ENCODE measurements around the gene ASCL2.
"Not testable (repeated sequence)": the region's sequence is repeated elsewhere in the genome, so short reads cannot be mapped to it uniquely, and the experiment has no call there.

ASCL2 gene

GRCh38 chr11:2260491-2261364 lies 9.7 kb downstream of the ASCL2 start:
- no peak for DNase-seq (ENCODE audit: low read depth in 2 of 2)

DNA sequence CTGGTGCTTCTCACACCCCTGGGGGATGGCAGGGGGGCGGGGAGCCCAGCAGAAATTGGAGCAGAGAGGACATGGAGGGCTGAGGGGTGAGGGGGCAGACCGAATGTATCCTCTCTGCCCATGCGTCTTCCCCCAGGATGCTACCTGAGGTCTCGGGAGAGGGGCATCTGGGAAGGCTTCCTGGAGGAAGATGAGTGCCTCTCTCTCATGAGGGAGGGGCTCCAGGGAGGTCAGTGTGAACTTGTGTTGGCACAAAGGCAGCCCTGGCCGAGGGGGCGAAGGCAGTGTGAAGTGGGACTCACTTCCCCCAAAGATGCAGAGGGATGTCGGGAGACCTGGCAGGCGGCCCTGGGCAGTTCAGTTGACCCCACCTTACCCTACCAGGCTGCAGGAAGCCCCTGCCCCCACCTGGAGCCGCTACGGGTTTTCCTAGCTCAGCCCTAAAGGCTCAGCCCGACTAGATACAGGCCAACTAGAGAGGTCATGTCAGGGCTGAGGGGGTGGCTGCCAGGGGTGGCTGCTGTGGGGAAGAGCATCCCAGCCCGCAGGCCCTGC lies 10.4 kb downstream of the ASCL2 start:
- DNase-seq (ENCODE audit: low read depth in 2 of 2), result no peak

DNA sequence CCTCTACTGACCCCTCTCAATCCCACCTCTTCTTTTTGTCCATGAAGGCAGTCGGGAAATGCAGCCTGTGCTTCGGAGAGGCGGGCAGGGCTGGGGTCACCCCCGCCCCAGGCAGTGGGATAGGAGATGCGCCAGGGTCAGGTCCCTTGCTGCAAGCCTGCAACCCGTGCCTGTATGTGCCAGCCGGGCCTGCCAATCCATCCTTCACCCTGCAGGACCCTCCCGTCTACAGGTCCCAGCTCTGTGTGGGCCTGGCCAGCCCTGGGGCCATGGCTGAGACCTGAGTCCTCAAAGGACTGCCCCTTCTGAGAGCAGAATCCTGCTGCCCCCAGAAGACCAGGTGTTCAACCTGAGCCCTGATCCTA lies 10.9 kb downstream of the ASCL2 start:
- no peak for DNase-seq (ENCODE audit: low read depth in 2 of 2)

DNA sequence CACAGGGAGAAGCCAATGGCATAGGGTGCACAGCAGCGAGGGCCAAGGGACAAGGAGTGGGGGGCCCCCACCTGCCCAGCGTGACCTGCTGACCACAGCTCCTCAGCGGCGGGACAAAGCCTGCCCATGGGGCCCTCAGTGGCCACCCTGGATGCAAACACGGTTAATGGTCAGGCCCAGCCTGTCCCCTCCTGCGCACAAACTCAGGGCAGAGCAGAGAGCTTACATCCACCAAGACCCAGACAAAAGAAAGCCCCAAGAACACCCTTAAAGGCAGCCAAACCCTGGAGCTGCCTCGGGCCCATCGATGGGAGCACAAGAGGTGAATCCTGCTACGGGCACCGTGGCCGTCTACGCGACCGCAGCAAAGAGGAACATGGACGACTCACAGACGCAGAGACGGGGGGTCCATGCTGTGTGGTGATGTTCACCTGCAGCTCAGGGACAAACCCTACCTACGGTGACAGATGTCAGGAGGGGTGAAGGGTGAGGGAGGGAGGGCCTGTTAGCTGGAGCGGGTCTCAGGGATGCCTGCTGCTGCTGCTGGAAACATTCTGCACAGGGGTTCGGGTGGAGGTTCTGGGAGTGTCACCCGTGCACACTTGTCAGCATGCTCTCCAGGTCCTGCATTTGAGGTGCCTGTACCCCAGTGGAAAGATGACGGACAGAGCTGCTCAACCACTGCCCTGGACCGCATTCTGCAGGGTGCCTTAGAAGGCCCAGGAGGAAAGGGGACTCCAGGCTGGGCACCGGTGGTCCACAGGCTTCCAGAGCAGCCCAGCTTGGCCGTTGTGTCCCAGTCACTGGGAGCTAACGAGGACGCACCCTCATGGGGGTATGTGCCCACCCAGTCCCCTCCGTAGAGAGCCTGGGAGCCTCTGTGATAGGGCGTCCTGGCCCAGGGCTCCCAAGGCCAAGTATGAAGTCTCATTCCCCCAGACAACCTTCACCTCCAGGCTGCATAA lies 11.6 kb downstream of the ASCL2 start:
- no peak for DNase-seq (ENCODE audit: low read depth in 2 of 2)

- DNase-seq (ENCODE audit: low read depth in 2 of 2), result no peak
Observed at GRCh38 chr11:2256951-2257700, 13.3 kb downstream of the ASCL2 start.

DNA sequence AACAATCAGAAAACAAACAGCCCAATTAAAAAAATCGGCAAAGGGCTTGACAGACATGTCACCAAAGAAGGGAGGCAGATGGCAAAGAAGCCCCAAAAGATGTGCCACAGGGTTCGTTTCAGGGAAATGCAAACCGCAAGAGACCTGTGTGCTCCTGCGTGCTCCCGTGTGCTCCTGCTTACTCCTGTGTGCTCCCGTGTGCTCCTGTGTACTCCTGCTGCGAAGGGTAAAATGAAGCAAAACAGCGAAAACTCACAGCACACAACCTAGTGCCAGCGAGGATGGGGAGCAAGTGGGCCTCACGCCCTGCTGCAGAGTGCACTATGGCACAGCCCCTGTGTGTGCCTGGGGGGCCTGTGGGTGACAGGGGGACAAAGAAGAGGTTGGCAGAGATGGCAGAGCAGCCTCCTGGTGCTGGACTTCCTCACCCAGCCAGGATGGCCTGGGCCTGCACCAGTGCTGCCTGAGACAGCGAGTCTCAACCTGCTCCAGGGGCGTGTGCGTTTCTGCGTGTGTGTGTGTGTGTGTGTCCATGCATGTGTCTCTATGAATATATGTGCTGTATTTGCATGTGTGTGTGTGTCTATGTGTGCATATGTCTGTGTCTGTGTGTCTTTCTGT lies 14.0 kb downstream of the ASCL2 start:
- no peak for DNase-seq (ENCODE audit: low read depth in 2 of 2)

DNA sequence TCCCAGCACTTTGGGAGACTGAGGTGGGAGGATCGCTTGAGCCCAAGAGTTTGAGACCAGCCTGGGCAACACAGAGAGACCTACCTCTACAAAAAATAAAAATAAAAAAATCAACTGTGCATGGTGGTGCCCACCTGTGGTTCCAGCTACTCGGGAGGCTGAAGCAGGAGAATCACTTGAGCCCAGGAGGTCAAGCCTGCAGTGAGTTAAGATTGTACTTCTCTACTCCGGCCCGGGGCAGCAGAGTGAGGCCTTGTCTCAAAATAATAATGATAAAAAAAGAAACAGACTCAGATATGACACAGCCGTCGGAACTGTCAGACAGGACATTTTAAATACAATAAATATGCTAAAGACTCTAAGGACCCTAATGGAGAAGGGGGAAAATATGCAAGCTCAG lies 18.4 kb downstream of the ASCL2 start:
- DNase-seq (ENCODE audit: low read depth in 2 of 2), result no peak

GRCh38 chr11:2251138-2251537 lies 19.2 kb downstream of the ASCL2 start:
- DNase-seq (ENCODE audit: low read depth in 2 of 2), result no peak

- no peak for DNase-seq (ENCODE audit: low read depth in 2 of 2)
Observed at GRCh38 chr11:2250485-2250884, 19.9 kb downstream of the ASCL2 start.

GRCh38 chr11:2250041-2250440 lies 20.3 kb downstream of the ASCL2 start:
- DNase-seq (ENCODE audit: low read depth in 2 of 2), result no peak

- DNase-seq (ENCODE audit: low read depth in 2 of 2), result no peak
Observed at GRCh38 chr11:2249189-2249916, 21.0 kb downstream of the ASCL2 start.

DNA sequence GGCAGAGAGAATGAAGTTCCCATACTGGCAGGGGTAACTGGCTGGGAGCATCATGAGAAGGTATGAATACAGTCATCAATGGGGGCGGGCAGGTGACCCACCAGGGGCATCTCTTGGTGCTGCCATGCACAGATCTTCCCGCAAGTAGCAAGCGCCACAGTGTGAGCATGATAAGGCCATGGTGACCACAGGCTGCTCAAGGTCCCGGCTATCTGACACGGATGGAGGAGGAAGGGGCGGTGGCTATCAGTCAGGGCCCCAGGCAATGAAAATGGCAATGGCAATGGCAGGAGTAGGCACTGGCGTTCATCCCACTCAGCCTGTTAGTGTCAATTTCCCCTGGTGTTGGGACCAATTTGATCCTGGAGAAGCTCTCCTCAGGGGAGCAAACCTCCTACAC lies 21.6 kb downstream of the ASCL2 start:
- no peak for DNase-seq (ENCODE audit: low read depth in 2 of 2)

DNA sequence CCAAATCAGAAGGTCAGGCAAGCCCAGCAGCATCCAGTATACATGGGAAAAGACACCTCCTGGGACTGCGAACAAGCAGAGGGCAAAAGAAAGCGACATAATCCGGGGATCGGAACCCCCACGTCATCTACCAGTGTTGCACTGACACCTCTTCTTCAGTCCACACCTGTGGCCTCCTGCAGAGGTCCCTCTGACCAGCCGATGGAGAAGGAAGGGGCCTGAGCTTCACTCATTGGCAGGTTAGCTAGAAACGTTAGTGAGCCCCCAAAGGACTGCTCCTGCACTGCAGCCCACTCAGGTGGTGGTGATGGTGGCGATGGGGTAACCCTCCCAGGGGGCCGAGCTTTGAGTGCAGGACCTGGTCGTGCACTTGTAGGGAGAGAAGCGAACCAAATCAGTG lies 22.1 kb downstream of the ASCL2 start:
- DNase-seq (ENCODE audit: low read depth in 2 of 2), result no peak

DNA sequence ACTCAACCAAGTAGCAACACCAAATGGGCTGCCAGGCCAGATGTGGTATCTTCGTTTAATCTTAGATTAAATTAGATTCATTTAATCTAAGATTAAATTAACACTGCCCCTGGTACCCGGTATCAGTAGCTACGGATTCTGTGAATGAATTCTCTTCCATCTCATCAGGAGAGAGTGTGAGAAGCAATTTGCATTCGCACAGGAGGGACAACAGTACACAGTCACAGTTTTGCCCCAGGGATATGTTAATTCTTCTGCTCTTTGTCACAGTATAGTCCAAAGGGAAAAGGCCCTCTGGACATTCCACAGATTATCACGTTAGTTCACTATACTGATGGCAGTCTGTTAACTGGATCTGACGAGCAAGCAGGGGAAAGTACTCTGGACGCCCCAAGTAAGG lies 22.9 kb downstream of the ASCL2 start:
- DNase-seq (ENCODE audit: low read depth in 2 of 2), result no peak

GRCh38 chr11:2240834-2241233 lies 29.6 kb downstream of the ASCL2 start:
- DNase-seq (ENCODE audit: low read depth in 2 of 2), result no peak

DNA sequence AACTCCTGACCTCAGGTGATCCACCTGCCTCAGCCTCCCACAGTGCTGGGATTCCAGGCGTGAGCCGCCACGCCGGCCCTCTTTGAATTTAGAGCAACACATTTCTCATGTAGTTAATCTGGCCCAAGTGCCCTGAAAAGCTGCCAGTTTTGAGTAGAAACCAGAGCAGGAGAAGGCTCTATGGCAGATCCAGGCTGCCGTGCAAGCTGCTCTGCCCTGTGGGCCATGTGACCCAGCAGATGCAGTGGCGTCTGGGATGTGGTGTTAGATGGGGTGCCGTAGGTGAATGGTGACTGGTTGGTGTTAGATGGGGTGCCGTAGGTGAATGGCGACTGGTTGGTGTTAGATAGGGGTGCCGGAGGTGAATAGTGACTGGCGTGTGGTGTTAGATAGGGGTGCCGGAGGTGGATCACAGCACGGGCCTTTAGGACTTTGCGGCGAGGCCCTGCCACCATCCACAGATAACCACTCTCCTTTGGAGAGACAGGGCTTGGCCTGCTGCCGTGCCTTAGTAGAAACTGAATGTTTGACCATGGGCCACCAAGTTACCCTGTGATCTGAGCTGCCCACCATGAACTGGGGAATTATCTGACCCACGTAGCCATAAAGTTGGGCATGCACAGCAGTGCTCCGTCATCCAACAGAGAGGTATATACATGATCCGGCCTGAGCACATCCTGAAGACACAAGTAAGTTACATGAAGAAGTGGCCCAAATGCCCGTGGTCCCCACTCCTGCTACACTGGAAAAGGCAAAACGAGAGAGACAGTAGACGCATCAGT lies 32.7 kb downstream of the ASCL2 start:
- no peak for DNase-seq (ENCODE audit: low read depth in 2 of 2)

DNA sequence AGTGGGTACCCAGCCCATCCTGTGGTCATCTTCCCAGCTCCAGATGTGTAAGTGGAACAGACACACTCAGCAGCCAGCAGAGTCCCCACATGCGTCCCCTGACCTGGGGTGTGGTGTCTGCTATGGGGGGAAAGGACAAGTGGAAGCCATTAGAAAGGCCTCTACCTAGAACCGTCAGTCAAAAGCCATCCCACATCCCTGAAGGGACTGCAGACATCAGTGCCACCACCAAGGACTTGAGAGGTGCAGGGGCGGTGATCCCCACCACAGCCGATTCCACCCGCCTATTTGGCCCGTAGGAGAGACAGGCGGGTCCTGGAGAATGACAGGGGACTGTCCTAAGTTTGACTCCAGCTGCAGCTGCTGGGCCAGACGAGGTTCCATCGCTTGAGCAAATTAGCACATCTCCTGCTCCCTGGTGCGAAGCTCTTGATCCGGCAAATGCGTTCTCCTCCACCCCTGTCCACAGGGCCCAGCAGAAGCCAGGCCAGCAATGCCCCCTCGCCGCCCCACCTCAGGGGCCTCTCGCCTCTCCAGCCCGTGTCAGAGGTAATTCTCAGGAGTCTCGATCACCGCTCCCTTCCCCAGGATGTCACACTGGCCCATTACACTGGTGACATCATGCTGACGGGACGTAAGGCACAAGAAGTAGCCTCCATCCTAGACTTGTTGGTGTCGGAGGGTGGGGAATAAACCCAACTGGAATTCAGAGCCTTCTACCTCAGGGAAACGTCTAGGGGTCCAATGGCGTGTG lies 33.8 kb downstream of the ASCL2 start:
- not testable (repeated sequence) for DNase-seq (ENCODE audit: low read depth in 2 of 2)

- DNase-seq (ENCODE audit: low read depth in 2 of 2), result no peak
Observed at GRCh38 chr11:2235588-2236326, 34.6 kb downstream of the ASCL2 start.
